Measurements from ENCODE around the gene MTHFD1. TPM values are rescaled to one million over a fixed set of nuclear protein-coding genes. Genes with fewer than 3 reads are reported as not detected.

Gene MTHFD1
- total and polyA plus RNA-seq, 9 of the 15 experiments (the other 6 are each of a cell fraction or from before 2014, with no cell fraction given) = 66.7 to 158 (median 90.9) TPM

DNA sequence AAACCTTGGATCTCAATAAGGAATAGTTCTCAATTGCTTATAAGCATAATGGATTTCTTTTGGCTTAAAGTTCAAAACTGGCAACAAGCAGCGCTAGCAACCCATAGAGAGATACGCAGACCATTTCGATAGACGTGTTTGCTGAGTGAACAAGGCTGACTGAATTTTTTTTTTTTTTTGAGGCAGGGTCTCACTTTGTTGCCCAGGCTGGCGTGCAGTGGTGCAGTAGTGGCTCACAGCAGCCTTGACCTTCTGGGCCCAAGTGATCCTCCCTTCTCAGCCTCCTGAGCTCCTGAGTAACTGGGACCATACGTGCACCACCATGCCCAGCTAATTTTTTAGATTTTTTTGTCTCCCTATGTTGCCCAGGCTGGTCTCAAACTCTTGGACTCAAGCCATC, 75.7 kb downstream of the MTHFD1 start (continued):
- TF ChIP-seq NFATC3 (IDR thresholded peaks at IDR 0.05) (no peak), SMC3 (conservative IDR thresholded peaks at IDR 0.05; ENCODE audit: insufficient read depth, low read depth, low read length) (no peak), HDAC2 (IDR thresholded peaks at IDR 0.05) (no peak), PHTF2 (CRISPR knock-in tag; IDR thresholded peaks at IDR 0.05) (no peak), ZNF212 (CRISPR knock-in tag; IDR thresholded peaks at IDR 0.05) (no peak), TAF7 (tag; IDR thresholded peaks at IDR 0.05) (no peak), KAT8 (IDR thresholded peaks at IDR 0.05; ENCODE audit: low read depth) (no peak)

DNA sequence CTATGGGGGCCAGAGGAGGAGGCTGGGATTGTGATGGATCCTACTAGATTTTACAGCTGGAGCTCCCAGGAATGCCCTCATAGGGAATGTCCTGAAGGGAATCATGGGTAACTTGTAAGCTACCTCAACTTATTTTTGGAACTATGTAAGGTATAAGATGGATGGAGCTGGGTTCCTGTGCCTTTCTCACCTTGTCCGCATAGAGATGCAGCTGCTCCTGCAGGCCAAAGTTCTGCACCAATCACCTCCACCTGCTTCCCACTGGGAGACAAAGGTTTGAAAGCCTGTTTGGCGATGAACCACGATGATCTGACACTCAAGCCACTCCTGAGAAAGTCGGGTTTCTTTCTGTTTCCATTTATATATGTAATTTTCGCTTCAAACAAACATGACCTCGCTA, 76.5 kb downstream of the MTHFD1 start:
- 30% methylated on average over 6 of the region's 6 CpGs for WGBS (ENCODE audit: insufficient coverage, low coverage, missing lambda C conversion rate)
- intact Hi-C loops (cut with micrococcal nuclease) = loop anchor here (5.0 kb wide), 1 partner anchor 43 kb away; no protein-coding TSS in a partner anchor
- H3K4me3 ChIP-seq = peak overlapping the region; percentile 57
- ChIA-PET POLR2A (interaction anchor here (1.2 to 2.3 kb wide), 3 partner anchors 9 to 17 kb away, joined by 3 to 9 read pairs (median 3); no protein-coding TSS in a partner anchor), CTCF (ENCODE audit: low intra/inter-chr PET ratio) (no interaction called here)
- peaks cover 8 to 9% of the 10 kb centered on the region in 2 experiments; a peak in 4 of 5 replicates for H3K4me1 ChIP-seq (replicated peaks in 1 of 2; ENCODE audit: control insufficient read depth in 2 of 2, insufficient read depth in 2 of 2, low read length in 2 of 2)
- H3K9ac ChIP-seq (ENCODE audit: insufficient read depth in 1 of 2, low read depth in 2 of 2, low read length in 2 of 2) = peak overlapping the region in 1 of 2 experiments; percentile 90; a peak in 2 of 4 replicates
- FAIRE-seq = no peak
- peak overlapping the region; percentile 32; the same call in 1 of the 2 replicates for H2AFZ ChIP-seq (ENCODE audit: low read depth, low read length)
- H3K36me3 ChIP-seq (ENCODE audit: control insufficient read depth, insufficient read depth, low read length) = peaks cover 10% of the 10 kb centered on the region; the same call in 1 of the 3 replicates
- H3K79me2 ChIP-seq (ENCODE audit: control insufficient read depth, insufficient read depth, low read length) = no peaks in the 10 kb centered on the region
- DNase-seq (ENCODE audit: extremely low read depth in 1 of 4, low spot score in 3 of 4) = no peak
- TF ChIP-seq BCLAF1 (IDR thresholded peaks at IDR 0.05; ENCODE audit: borderline replicate concordance in 1 of 2, control insufficient read depth in 1 of 2, low read depth in 2 of 2, low read length in 1 of 2) = no peak
- TF ChIP-seq ZNF785 (CRISPR knock-in tag; IDR thresholded peaks at IDR 0.05) = no peak
- TF ChIP-seq TEAD2 (tag; IDR thresholded peaks at IDR 0.05) = no peak
- TF ChIP-seq BRCA1 (IDR thresholded peaks at IDR 0.05) = no peak
- TF ChIP-seq BRCA1 (CRISPR knock-in tag; IDR thresholded peaks at IDR 0.05) = no peak
- TF ChIP-seq NELFE (IDR thresholded peaks at IDR 0.05; ENCODE audit: insufficient read depth, insufficient read length) = no peak
- no peak for TF ChIP-seq TFAP4 (CRISPR knock-in tag; IDR thresholded peaks at IDR 0.05; ENCODE audit: borderline replicate concordance)
- TF ChIP-seq ZNF589 (CRISPR knock-in tag; IDR thresholded peaks at IDR 0.05; ENCODE audit: low read depth) = no peak
- TF ChIP-seq TBP (optimal IDR thresholded peaks at IDR 0.05; ENCODE audit: low read depth, low read length) = no peak
- TF ChIP-seq CTBP1 (IDR thresholded peaks at IDR 0.05; ENCODE audit: borderline replicate concordance) = no peak
- TF ChIP-seq HDGF (IDR thresholded peaks at IDR 0.05) = no peak
- H3K27ac ChIP-seq (ENCODE audit: extremely low read depth, low read depth, low read length) = no peak overlapping the region
- no peak for ATAC-seq
- in situ Hi-C loops (cut with MboI) = loop anchor here (10.0 kb wide), 1 partner anchor 120 kb away; no protein-coding TSS in a partner anchor
- H3K9me3 ChIP-seq (replicated peaks; ENCODE audit: control insufficient read depth, insufficient read depth, low read depth, low read length) = no peaks in the 10 kb centered on the region
- BruUV-seq (replicated peaks) = no TSS peak
- no peaks in the 10 kb centered on the region for H3K27me3 ChIP-seq (ENCODE audit: control insufficient read depth in 2 of 2, insufficient read depth in 2 of 2, low read length in 2 of 2)
- no peaks in the 10 kb centered on the region for H3K9me1 ChIP-seq (ENCODE audit: control insufficient read depth, insufficient read depth, low read length)
- H3K4me2 ChIP-seq (ENCODE audit: insufficient read depth, low read length) = peak overlapping the region; percentile 69
- no peaks in the 10 kb centered on the region; the same call in 1 of the 2 replicates for H4K20me1 ChIP-seq (replicated peaks; ENCODE audit: control insufficient read depth, insufficient read depth, low read length)
